GM21619 (cell line): ENCODE results near the gene CROCC2.
"Not testable (repeated sequence)": the region's sequence is repeated elsewhere in the genome, so short reads cannot be mapped to it uniquely, and the experiment has no call there.

Experiments
- ATAC-seq: cut with Tn5 transposase; IDR thresholded peaks from one replicate; pipeline ENCODE4 v1.9.1; 2021; ENCODE audit not compliant: unreplicated experiment

CROCC2 gene

GRCh38 chr2:240965905-240966456 lies 59.8 kb downstream of the CROCC2 start:
- no peak for ATAC-seq

GRCh38 chr2:240966457-240966905 lies 60.3 kb downstream of the CROCC2 start:
- no peak for ATAC-seq

- no peak for ATAC-seq
Observed at GRCh38 chr2:240966906-240967680, 61.0 kb downstream of the CROCC2 start.

DNA sequence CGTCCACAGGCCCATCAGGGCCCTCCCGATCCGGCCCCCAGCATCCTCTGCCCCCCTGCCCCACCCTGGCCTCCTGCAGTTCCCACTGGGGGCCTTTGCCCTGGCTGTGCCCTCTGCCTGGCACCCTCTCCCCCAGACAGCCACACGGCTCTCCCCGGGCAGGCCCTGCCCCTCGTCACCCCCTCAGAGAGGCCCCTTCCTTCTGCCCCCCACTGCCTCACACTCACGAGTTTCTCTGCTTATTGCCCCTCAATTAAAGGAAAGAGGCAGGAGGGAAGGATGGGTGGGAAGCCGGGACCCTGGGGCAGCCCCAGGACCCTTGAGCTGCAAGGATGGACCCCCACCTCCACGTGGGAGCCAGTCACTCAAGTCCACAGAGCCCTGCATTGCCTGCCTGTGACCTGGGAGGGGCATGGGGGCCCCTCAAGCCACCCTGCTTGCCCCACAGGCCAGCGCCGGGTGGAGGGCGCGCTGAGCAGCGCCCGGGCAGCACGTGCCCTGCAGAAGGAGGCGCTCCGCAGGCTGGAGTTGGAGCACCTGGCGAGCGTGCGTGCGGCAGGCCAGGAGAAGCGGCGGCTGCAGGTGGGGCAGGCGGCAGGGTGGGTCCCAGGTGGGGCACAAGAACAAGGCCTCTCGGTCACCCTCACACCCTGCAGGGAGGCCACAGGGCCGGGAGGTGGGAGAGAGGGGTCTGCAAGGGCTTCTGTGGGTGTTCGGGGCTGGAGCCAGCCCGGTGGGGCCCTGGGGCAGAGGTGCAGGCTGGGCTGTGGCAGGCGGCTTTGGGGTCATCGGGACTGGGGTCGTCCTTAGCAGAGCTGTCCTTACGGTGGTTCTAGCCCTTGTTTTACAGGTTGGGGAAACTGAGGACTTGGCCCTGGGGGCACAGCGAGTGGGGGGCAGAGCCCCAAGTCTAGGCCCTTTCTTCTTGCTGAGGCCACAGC lies 61.8 kb downstream of the CROCC2 start:
- no peak for ATAC-seq

DNA sequence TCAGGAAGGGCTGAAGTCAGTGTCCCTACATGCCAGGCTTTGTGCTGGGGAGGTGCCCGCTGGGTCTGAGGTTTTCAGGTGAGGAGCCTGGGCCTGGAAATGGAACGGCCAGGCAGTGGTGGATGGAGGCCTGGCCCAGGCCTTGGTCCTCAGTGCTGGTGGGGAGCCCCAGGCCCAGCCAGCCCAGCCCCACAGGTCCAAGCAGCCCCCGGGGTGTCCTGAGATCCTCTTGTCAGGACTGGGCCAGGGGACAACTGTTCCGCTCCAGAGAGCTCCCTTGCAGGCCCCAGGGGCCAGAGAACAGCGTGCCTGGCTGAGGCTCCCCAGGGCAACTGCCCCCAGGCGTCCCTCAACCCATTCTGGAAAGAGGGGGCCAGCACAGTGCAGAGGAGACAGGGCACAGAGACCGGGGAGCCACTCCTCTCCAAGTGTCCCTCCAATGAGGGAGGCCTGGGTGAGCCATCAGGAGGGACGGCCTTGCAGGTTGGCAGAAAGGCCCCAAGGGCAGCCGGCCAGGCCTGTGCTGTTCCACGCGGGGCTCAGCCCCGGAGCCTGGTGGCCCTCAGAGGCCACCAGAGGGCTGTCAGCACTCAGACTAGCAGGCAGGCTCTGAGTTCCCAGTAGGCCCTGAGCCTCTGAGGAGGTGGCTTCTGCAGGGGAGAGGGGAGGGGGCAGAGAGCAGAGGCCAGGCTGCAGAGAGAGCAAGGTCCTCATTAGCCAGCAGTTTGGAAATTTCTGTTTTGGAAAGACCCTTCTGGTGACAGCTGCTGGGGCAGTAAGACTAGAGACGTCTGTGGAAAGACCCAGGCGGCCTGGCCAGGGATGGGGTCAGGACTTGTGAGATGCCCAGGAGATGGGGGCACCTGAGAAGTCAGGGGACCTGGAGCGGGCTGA lies 62.8 kb downstream of the CROCC2 start:
- ATAC-seq, result no peak

GRCh38 chr2:240970104-240970503 lies 64.0 kb downstream of the CROCC2 start:
- ATAC-seq, result no peak

GRCh38 chr2:240970816-240971215 lies 64.7 kb downstream of the CROCC2 start:
- no peak for ATAC-seq

GRCh38 chr2:240972201-240972600 lies 66.1 kb downstream of the CROCC2 start:
- ATAC-seq, result no peak

GRCh38 chr2:240972636-240973521 lies 66.7 kb downstream of the CROCC2 start:
- ATAC-seq, result no peak

DNA sequence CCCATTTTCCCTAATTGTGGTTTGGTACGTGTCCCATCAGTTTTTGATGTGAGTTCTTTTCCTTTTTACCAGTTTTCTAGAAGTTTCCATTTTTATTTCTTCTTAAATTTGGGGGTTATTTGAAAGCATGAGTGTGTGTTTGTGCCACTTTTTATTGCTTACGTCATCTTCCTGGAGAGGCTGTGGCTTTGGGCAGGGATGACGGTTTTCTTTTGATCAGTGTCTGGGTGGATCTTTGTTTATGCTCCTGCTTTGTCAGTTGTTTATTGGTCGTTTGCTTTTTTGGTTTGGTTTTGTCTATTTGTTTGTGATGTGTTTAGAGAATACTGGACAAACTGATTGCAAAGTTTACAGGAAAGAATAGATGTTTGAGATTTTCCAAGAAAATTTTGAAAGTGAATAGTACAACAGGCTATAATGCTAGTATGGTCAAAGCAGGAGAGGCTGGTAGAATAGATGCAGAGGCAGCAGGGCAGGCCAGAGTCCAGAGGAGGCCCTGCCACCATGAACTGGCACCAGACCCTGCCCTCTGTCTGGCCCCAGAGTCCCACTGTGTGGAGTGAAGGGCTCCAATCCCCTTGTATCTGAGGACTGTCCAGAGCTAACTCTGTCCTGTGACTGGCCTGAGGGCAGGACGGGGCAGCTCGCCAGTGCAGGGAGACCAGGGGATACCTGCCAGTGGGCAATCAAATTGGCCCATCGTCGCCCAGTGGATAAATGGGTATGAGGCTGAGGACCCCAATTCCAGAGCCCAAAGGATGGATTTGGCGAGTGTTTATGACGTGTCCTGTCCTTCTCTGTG lies 68.8 kb downstream of the CROCC2 start:
- no peak for ATAC-seq

GRCh38 chr2:240975903-240976302 lies 69.8 kb downstream of the CROCC2 start:
- not testable (repeated sequence) for ATAC-seq

DNA sequence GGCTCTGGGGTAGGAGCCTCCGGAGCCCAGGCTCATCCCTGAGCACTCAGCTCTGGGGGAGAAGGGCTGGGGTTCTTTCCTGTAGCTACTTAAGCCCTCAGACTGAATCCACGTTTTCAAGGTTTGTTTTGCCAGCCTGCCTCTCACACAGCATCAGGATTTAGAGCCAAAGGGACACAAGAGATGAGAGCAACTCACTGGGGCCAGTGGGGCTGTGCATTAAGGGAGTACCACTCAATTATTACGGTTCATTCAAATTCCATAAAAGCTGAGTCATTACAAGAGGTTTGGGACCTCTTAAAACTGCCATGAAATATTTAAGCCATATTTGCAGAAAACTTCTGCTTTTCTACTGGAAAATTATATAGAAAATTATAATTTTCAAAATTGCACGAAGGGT lies 75.1 kb downstream of the CROCC2 start:
- no peak for ATAC-seq

- ATAC-seq, result no peak
Observed at GRCh38 chr2:240981871-240982800, 76.0 kb downstream of the CROCC2 start.

DNA sequence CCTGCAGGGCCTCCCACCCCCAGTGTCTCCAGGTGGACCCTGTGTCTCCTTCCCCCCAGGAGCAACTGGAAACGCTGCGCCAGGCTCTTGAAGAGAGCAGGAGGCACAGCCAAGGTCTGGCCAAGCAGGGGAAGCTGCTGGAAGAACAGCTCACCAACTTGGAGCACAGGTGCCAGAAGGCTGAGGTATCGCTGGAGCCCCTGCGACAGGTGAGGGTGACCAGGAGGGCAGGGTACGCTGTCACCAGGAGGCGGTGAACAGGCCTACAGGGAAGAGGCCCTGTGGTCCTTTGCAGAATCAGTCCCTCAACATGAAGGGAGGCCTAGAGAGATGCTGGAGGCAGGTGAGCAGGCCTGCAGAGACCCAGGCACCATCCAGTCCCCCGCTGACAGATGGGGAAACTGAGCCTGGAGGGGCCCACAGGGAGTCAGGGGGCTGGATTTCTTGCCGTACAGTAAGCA lies 76.7 kb downstream of the CROCC2 start:
- ATAC-seq, result no peak

DNA sequence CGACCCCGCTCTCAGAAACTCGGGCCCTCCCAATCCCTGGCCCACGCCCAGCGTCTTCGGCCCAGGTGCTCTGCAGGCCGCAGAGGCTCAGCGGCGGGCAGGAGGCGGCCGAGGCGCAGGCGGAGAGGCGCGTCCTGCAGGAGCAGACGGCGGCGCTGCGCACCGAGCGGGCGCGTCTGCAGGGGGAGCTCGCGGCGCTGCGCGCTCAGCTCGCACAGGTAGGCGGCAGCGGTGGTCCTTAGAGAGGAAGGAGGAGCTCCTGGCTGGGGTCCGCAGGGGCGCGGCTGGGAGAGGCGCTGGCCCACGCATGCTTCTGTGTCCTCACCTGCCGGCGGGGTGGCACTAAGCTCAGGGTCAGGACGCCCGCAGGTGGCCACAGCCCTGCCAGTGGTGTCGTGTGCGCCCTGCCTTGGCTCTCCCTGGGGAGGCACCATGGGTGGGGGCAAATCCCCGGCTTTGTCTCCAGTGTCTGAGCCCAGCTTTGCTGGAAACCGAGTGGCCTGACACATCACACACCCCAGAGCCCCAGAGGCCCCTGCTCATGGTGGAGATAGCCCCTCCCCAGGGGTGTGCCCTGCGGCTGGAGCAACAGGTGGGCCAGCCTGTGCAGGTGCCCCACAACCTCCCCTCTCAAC lies 77.3 kb downstream of the CROCC2 start:
- no peak for ATAC-seq

- no peak for ATAC-seq
Observed at GRCh38 chr2:240983996-240984498, 77.9 kb downstream of the CROCC2 start.
